CD14-positive monocyte (primary cell): ENCODE data around the gene CD300E. TPM values are rescaled to one million over a fixed set of nuclear protein-coding genes. Genes with fewer than 3 reads are reported as not detected.
"Not testable (repeated sequence)": the region's sequence is repeated elsewhere in the genome, so short reads cannot be mapped to it uniquely, and the experiment has no call there.

ENCODE experiments used
- DNase-seq, 3 donors: peaks; one replicate each; pipeline ENCODE4 v3.0.0-alpha.2; 2011 to 2022
- H2AFZ ChIP-seq: 2 replicates; pipeline ENCODE4 v1.6.0; 2012; ENCODE audit warnings: mild to moderate bottlenecking, low read depth, low read length, inconsistent platforms; ENCODE audit not compliant: insufficient read depth, poor library complexity, severe bottlenecking
- H3K27ac ChIP-seq, 2 donors: 1 replicate in 1 of 2; 2 replicates in 1 of 2; pipeline ENCODE4 v1.5.1; 2012 to 2013; ENCODE audit warnings: low read length in 2 of 2, control low read depth in 1 of 2, inconsistent platforms in 1 of 2, low read depth in 1 of 2, mild to moderate bottlenecking in 1 of 2
- H3K27me3 ChIP-seq, 2 donors: one replicate each; pipeline versions ENCODE4 v1.6.0 to v1.6.1; 2011 to 2013; ENCODE audit warnings: low read length in 2 of 2; ENCODE audit not compliant: control insufficient read depth in 2 of 2, insufficient read depth in 2 of 2
- H3K36me3 ChIP-seq, 2 donors: replicated peaks in 1 of 2; 1 replicate in 1 of 2; 2 replicates in 1 of 2; pipeline versions ENCODE4 v1.5.1 to v1.6.1; 2012 to 2013; ENCODE audit warnings: low read length in 2 of 2, control low read depth in 1 of 2, inconsistent platforms in 1 of 2, mild to moderate bottlenecking in 1 of 2; ENCODE audit not compliant: insufficient read depth in 2 of 2, control insufficient read depth in 1 of 2
- H3K4me1 ChIP-seq, 2 donors: 1 replicate in 1 of 2; 2 replicates in 1 of 2; pipeline versions ENCODE4 v1.5.1 to v1.6.1; 2012 to 2013; ENCODE audit warnings: low read length in 2 of 2, control low read depth in 1 of 2, inconsistent platforms in 1 of 2, mild to moderate bottlenecking in 1 of 2, moderate library complexity in 1 of 2; ENCODE audit not compliant: insufficient read depth in 2 of 2, control insufficient read depth in 1 of 2
- H3K4me2 ChIP-seq: replicated peaks from 2 replicates; pipeline ENCODE3; 2012; ENCODE audit warnings: low read length, moderate library complexity, mild to moderate bottlenecking; ENCODE audit not compliant: poor library complexity, severe bottlenecking; ENCODE audit errors: extremely low read depth
- H3K4me3 ChIP-seq, 3 experiments: fragments of 200-600 bp in 1 of 3; sonication (generic) in 1 of 3; replicated peaks in 1 of 3; 1 replicate in 2 of 3; 2 replicates in 1 of 3; pipeline ENCODE4 v1.5.1; 2011 to 2013; ENCODE audit warnings: low read length in 3 of 3, mild to moderate bottlenecking in 3 of 3, control low read depth in 2 of 3, low read depth in 2 of 3, inconsistent platforms in 1 of 3, moderate library complexity in 1 of 3
- H3K79me2 ChIP-seq: 2 replicates; pipeline ENCODE4 v1.6.0; 2012; ENCODE audit warnings: mild to moderate bottlenecking, control low read depth, inconsistent platforms, low read length, moderate library complexity; ENCODE audit not compliant: insufficient read depth
- H3K9ac ChIP-seq: 2 replicates; pipeline ENCODE4 v1.6.0; 2017; ENCODE audit warnings: low read length, mild to moderate bottlenecking; ENCODE audit not compliant: insufficient read depth, poor library complexity, severe bottlenecking
- H3K9me3 ChIP-seq, 2 donors: replicated peaks in 1 of 2; 1 replicate in 1 of 2; 2 replicates in 1 of 2; pipeline versions ENCODE4 v1.5.1 to v1.6.1; 2012 to 2013; ENCODE audit warnings: low read length in 2 of 2, control low read depth in 1 of 2; ENCODE audit not compliant: control insufficient read depth in 1 of 2, insufficient read depth in 1 of 2
- H4K20me1 ChIP-seq: 2 replicates; pipeline ENCODE4 v1.6.0; 2012; ENCODE audit warnings: mild to moderate bottlenecking, low read length, control low read depth, moderate library complexity; ENCODE audit not compliant: insufficient read depth
- H3K27ac Mint-ChIP-seq, 7 donors: one replicate each; pipeline ENCODE4 v1.8.0; 2020; ENCODE audit warnings: mild to moderate bottlenecking in 7 of 7, mixed read lengths in 7 of 7, moderate library complexity in 6 of 7, inconsistent platforms in 2 of 7
- H3K27me3 Mint-ChIP-seq, 3 donors: one replicate each; pipeline ENCODE4 v1.8.0; 2021 to 2022; ENCODE audit warnings: low read depth in 3 of 3, mild to moderate bottlenecking in 3 of 3, mixed read lengths in 3 of 3, moderate library complexity in 3 of 3, inconsistent platforms in 1 of 3
- H3K36me3 Mint-ChIP-seq, 2 donors: one replicate each; pipeline ENCODE4 v1.8.0; 2020; ENCODE audit warnings: mixed read lengths in 2 of 2, inconsistent platforms in 1 of 2, mild to moderate bottlenecking in 1 of 2
- H3K4me1 Mint-ChIP-seq: one replicate; pipeline ENCODE4 v1.8.0; 2020; ENCODE audit warnings: mild to moderate bottlenecking, mixed read lengths
- H3K4me3 Mint-ChIP-seq, 2 donors: one replicate each; pipeline ENCODE4 v1.8.0; 2020; ENCODE audit warnings: mild to moderate bottlenecking in 2 of 2, mixed read lengths in 2 of 2, moderate library complexity in 1 of 2
- H3K9me3 Mint-ChIP-seq, 7 donors: one replicate each; pipeline ENCODE4 v1.8.0; 2020 to 2022; ENCODE audit warnings: mixed read lengths in 7 of 7, mild to moderate bottlenecking in 6 of 7, moderate library complexity in 6 of 7, inconsistent platforms in 2 of 7
- CTCF ChIP-seq: fragments of 200-600 bp; IDR thresholded peaks from one replicate; pipeline ENCODE4 v1.8.0; 2022; ENCODE audit warnings: antibody characterized with exemption, mild to moderate bottlenecking
- WGBS: methylation state at CpG from one replicate; pipeline ENCODE4 v1.1.5; 2013; ENCODE audit warnings: missing lambda C conversion rate; ENCODE audit not compliant: insufficient coverage; 5-methylcytosine and 5-hydroxymethylcytosine counted together
- intact Hi-C, 2 donors: fragments of 100-400 bp; cut with micrococcal nuclease; formaldehyde crosslinking; loops; one replicate each; pipeline versions ENCODE4 v1.15.0 to v1.15.1; 2023
- polyA plus RNA-seq, 3 donors: library from polyadenylated mRNA; depleted of rRNA in 1 of 3; unstranded in 2 of 3; stranded (reverse) in 1 of 3; fragments of 300-500 nt in 2 of 3; fragments of >200 nt in 1 of 3; fragmentation: Illumina TruSeq in 2 of 3; gene quantifications; 1 replicate in 2 of 3; 2 replicates in 1 of 3; pipeline ENCODE4 v1.2.3, GENCODE V29; 2012 to 2021

Gene CD300E
- polyA plus RNA-seq, 3 donors = 65.0 to 228 (median 122) TPM

DNA sequence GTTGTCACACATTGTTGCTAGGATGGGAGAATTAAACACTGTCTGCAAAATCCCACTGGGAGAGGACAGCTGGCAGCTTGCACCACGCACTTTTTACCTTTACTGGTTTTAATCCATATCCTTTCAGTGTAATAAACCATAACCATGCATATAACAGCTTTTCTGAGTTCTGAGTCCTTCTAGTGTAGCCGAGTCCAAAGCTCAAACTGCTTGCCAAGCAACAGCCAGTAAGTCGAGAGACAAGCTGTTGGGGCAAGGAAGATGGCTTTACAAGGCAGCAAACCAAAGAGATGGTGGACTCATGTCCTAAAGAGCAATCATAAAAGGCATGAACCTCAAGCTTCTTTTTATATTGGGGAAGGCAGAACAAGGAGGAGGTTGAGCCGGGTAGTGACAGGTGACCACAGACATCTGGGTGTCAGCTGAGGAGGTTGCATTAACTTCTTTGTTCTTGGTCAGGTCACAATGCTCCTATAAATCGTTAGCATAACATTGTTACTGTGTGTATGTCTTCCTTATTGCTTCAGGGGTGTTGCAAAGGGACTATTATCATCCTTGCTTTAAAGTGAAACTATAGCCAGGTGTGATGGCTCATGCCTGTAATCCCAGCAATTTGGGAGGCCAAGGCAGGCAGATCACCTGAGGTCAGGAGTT, 48.9 kb downstream of the CD300E start:
- H3K4me1 Mint-ChIP-seq = peaks cover 37% of the 10 kb centered on the region

GRCh38 chr17:74573635-74574034, 49.9 kb downstream of the CD300E start:
- peaks cover 38 to 41% of the 10 kb centered on the region in 2 donors for H3K4me1 ChIP-seq

More for the DNA sequence above, 48.9 kb downstream of the CD300E start:
- Mint-ChIP-seq H3K27me3 (peaks cover 12 to 20% (median 18%) of the 10 kb centered on the region in 3 donors), H3K27ac (no peak overlapping the region), H3K36me3 (peaks cover 0 to 7% of the 10 kb centered on the region in 2 donors), H3K9me3 (peaks cover 0 to 14% (median 3%) of the 10 kb centered on the region in 7 donors), H3K4me3 (peak overlapping the region in 1 of 2 donors; percentile 2)
- Histone ChIP-seq H3K4me3 (no peak overlapping the region), H3K9me3 (no peaks in the 10 kb centered on the region), H3K79me2 (no peaks in the 10 kb centered on the region), H3K4me2 (no peak overlapping the region), H2AFZ (no peak overlapping the region), H3K27me3 (peaks cover 0 to 4% of the 10 kb centered on the region in 2 donors), H3K4me1 (peaks cover 34 to 40% of the 10 kb centered on the region in 2 donors), H3K9ac (no peak overlapping the region), H3K27ac (no peak overlapping the region), H4K20me1 (no peaks in the 10 kb centered on the region), H3K36me3 (no peaks in the 10 kb centered on the region)
- TF ChIP-seq CTCF = no peak
- intact Hi-C loops = no loop called here
- no peak for DNase-seq
- 85% methylated on average over 2 of the region's 5 CpGs for WGBS

More at GRCh38 chr17:74573635-74574034, 49.9 kb downstream of the CD300E start:
- intact Hi-C loops, H3K4me2 ChIP-seq, H3K4me3 ChIP-seq, H3K27me3 ChIP-seq, H3K27ac ChIP-seq, H3K9me3 ChIP-seq, H3K9ac ChIP-seq, DNase-seq, H4K20me1 ChIP-seq, H2AFZ ChIP-seq, H3K79me2 ChIP-seq, H3K27ac Mint-ChIP-seq, H3K36me3 ChIP-seq, H3K36me3 Mint-ChIP-seq, H3K4me3 Mint-ChIP-seq: not testable (repeated sequence)
- H3K4me1 Mint-ChIP-seq = peaks cover 39% of the 10 kb centered on the region
- peaks cover 12 to 20% (median 17%) of the 10 kb centered on the region in 3 donors for H3K27me3 Mint-ChIP-seq
- peaks cover 0 to 15% (median 3%) of the 10 kb centered on the region in 7 donors for H3K9me3 Mint-ChIP-seq
